GM21529 (cell line): ENCODE results near the gene UBE2H.
"Not testable (repeated sequence)": the region's sequence is repeated elsewhere in the genome, so short reads cannot be mapped to it uniquely, and the experiment has no call there.

Experiments used
- ATAC-seq: cut with Tn5 transposase; IDR thresholded peaks from one replicate; pipeline ENCODE4 v1.9.1; 2021; ENCODE audit not compliant: unreplicated experiment

Gene UBE2H

DNA sequence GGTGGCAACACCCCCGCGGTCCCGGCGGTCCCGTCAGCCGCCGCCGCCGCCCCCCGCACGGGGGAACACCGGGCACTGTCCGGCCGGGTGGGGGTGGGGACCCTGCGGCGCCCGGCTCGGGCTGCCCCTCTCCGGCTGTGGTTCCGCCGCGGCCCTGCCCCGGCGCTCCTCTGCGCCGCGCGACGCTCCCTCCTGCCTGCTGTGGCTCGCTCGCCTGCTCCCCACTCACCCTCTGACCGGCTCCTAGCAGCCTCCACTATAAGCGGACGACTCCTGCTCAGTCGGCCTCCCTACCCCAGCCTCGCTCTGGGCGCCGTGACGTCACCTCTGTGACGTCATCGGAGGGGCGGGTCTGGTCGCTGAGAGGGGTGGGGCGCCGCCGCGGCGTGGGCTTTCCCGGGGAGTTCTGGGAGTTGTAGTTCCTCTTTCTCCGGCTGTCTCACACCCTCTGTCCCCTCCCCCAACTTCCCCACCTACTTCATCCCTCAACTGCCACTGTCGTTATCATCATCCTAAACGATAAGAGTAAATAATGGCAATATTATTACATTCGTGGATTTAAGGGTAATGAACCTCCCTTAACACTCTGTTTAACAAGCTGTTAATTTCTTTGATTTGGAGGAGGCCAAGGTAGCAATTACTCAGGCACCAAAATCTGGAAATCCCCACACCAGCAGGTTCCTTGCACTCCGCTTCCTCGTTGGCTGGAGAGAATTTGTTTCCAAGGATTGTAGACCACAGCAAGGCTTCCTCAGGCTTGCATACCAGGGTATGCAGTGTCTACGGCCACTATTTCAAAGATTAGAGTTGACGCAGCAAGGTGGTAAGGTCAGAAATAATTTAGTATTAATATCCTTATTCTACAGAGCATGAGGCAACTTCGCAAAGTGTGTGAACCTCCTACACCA, at the start of gene UBE2H:
TSS of gene UBE2H (minus strand) at position 308 of the 908 bp plus-strand sequence. CDS start 405 bp downstream, outside the sequence.
- ATAC-seq = peak; percentile 58

- ATAC-seq = no peak
These were observed 45.7 kb upstream of the UBE2H start for GRCh38 chr7:129998446-129998845.

GRCh38 chr7:129997285-129997684, 44.5 kb upstream of the UBE2H start:
- ATAC-seq = no peak

DNA sequence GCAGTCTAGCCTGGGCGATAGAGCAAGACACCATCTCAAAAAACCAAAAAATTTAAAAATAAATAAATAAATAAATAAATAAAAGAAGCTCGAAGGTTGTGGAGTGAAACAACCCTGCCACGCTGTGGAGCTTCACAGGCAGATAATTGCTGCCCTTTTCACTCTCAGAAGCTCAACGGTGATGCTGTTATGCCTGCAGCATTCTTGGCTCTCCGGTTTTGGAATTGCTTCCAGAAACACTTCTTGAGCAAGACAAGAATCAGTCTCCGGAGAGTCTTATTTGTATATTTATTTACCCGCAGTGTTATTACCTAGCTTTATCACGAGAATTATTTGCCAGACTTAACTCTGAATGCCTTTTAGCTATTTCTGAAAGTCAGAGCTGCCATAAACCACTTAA, 40.5 kb upstream of the UBE2H start:
- no peak for ATAC-seq

GRCh38 chr7:129990403-129991192, 37.8 kb upstream of the UBE2H start:
- ATAC-seq = no peak

- ATAC-seq = no peak
These were observed 36.7 kb upstream of the UBE2H start for GRCh38 chr7:129989466-129989865.

GRCh38 chr7:129986600-129986999, 33.8 kb upstream of the UBE2H start:
- no peak for ATAC-seq

DNA sequence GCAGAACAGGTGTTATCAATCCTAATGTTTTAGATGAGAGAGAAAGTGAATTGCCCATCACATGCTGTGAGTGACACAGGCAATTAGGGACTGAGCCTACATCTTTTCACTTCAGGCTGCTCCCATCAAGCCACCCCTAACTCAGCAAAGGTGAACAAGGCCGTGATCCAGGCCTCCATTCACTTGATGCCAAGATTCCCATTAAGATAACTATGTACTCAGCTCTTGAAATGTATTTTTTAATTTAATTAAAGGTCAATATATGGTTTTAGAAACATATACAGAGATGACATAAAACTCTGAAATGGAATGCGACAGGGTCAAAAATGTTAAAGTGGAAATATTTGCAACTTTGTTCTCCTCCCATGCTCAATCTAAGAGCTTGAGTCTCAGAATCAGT, 27.9 kb upstream of the UBE2H start:
- ATAC-seq = no peak

DNA sequence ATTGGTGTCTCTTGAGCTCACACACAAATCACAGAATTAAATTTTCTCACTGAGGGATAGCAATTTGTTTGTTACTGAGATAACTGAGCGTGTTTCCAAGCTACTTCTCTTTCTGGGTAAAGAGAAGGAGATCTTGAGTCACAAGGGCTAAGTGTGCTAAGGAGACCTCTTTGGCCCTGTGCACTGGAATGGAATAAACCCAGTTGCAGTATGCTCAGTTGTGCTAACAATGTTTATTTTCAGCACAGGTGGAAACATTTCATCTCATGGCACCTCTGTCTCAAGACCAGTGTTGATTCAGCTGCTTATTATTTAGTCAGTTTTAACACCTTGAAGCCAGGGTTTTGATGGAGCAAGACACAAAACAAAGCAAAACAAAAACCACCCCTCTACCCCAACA, 22.5 kb upstream of the UBE2H start:
- no peak for ATAC-seq

GRCh38 chr7:129970816-129971215, 18.1 kb upstream of the UBE2H start:
- ATAC-seq = no peak

- no peak for ATAC-seq
These were observed 17.2 kb upstream of the UBE2H start for GRCh38 chr7:129969881-129970446.

GRCh38 chr7:129968592-129969383, 16.0 kb upstream of the UBE2H start:
- ATAC-seq = no peak

- ATAC-seq = not testable (repeated sequence)
These were observed 7.4 kb upstream of the UBE2H start for GRCh38 chr7:129960204-129960475.

DNA sequence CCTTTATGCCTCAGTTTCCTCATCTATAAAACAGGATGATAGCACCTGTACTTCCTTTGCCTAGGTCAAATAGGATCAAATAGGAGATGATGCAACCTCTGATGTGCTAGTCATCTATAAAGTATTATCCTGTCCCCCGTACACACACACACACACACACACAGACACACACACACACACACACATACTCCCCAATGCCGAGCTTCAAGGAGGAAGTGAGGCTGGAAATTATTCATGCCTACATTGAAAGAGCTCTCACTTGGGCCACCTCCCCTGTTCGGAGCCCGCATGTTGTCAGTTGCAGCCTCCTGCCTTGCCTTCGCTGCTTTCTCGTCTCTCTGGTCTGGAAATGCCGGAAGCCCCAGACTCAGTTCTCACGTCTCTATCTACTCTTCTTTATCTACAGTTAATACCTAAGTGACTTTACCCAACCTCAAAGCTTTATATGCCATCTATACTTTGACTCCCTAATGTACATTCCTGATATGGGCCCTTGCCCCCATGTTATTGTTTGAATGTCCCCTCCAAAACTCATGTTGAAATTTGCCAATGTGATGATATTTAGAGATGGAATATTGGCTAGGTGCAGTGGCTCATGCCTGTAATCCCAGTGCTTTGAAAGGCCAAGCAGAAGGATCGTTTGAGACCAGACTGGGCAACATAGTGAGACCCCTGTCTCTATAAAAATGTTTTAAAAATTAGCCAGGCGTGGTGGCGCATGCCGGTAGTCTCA, 6.9 kb upstream of the UBE2H start:
- no peak for ATAC-seq

GRCh38 chr7:129958643-129959470, 6.1 kb upstream of the UBE2H start:
- ATAC-seq = no peak

DNA sequence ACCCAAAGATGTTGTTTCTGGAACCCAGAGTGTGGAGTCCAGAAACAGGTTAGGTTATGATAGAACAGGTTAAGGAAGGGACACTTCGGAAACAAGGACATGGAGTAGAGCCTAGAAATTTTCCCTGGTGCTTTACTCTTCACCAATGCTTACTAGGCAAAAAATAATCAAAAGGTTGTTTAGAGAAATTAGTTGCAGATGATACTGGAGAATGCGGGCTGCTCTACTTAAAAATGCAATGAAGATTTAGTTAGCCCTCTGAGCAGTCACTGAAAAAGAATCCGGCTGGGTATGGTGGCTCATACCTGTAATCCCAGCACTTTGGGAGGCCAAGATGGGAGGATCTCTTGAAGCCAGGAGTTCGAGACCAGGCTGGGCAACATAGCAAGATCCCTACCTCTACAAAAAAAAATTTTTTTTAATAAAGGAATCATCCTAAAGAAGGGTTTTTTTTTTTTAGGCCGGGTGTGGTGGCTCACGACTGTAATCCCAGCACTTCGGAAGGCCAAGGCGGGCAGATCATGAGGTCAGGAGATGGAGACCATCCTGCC, 3.3 kb upstream of the UBE2H start:
- ATAC-seq = no peak

GRCh38 chr7:129952086-129952652, 591 bp downstream of the UBE2H start:
- ATAC-seq = peak; percentile 30

- ATAC-seq = no peak
These were observed 1.3 kb downstream of the UBE2H start for GRCh38 chr7:129951226-129952085.
